H9 (cell line): ENCODE results near the gene SLAMF1. TPM values are rescaled to one million over a fixed set of nuclear protein-coding genes. Genes with fewer than 3 reads are reported as not detected.

Source experiments
- DNase-seq: peaks from one replicate; pipeline ENCODE4 v3.0.0-alpha.2; 2017
- H2AFZ ChIP-seq: one replicate; pipeline ENCODE4 v1.6.1; 2013; ENCODE audit warnings: mild to moderate bottlenecking, low read length, control low read depth, moderate library complexity
- H2AK5ac ChIP-seq: 2 replicates; pipeline ENCODE4 v1.6.1; 2013; ENCODE audit warnings: low read length, control low read depth, mixed read lengths; ENCODE audit not compliant: insufficient read length
- H2BK120ac ChIP-seq: one replicate; pipeline ENCODE4 v1.6.1; 2013; ENCODE audit warnings: low read depth, mild to moderate bottlenecking, low read length, control low read depth, inconsistent platforms; ENCODE audit not compliant: poor library complexity, severe bottlenecking
- H2BK12ac ChIP-seq: 2 replicates; pipeline ENCODE4 v1.6.1; 2013; ENCODE audit warnings: low read length, control low read depth, mixed read lengths, low read depth; ENCODE audit not compliant: insufficient read length
- H2BK15ac ChIP-seq: 2 replicates; pipeline ENCODE4 v1.6.1; 2013; ENCODE audit warnings: low read depth, low read length, control low read depth
- H2BK20ac ChIP-seq: one replicate; pipeline ENCODE4 v1.6.1; 2013; ENCODE audit warnings: low read depth, mild to moderate bottlenecking, low read length, control low read depth, inconsistent platforms; ENCODE audit not compliant: poor library complexity, severe bottlenecking
- H2BK5ac ChIP-seq: 2 replicates; pipeline ENCODE4 v1.6.1; 2013; ENCODE audit warnings: low read length, control low read depth, mixed read lengths; ENCODE audit not compliant: insufficient read length
- H3K14ac ChIP-seq: 2 replicates; pipeline ENCODE4 v1.6.1; 2013; ENCODE audit warnings: low read length, control low read depth; ENCODE audit not compliant: insufficient read depth
- H3K18ac ChIP-seq: 2 replicates; pipeline ENCODE4 v1.6.1; 2013; ENCODE audit warnings: low read depth, mild to moderate bottlenecking, mixed read lengths, low read length, control low read depth; ENCODE audit not compliant: insufficient read length
- H3K23ac ChIP-seq: 2 replicates; pipeline ENCODE4 v1.6.1; 2013; ENCODE audit warnings: low read length, control low read depth, mixed read lengths, low read depth; ENCODE audit not compliant: insufficient read length
- H3K23me2 ChIP-seq: 2 replicates; pipeline ENCODE4 v1.6.1; 2013; ENCODE audit warnings: low read depth, mild to moderate bottlenecking, mixed read lengths, low read length, control low read depth; ENCODE audit not compliant: insufficient read length, poor library complexity, severe bottlenecking
- H3K27ac ChIP-seq: 2 replicates; pipeline ENCODE4 v1.5.1; 2013; ENCODE audit warnings: low read length, control low read depth, mixed read lengths, low read depth; ENCODE audit not compliant: insufficient read length
- H3K27me3 ChIP-seq: 2 replicates; pipeline ENCODE4 v1.6.1; 2013; ENCODE audit warnings: low read length, control low read depth, inconsistent platforms; ENCODE audit not compliant: insufficient read depth
- H3K4ac ChIP-seq: 2 replicates; pipeline ENCODE4 v1.6.1; 2013; ENCODE audit warnings: low read depth, mild to moderate bottlenecking, control low read depth, inconsistent platforms, low read length, moderate library complexity
- H3K4me1 ChIP-seq: 2 replicates; pipeline ENCODE4 v1.6.1; 2013; ENCODE audit warnings: low read length, control low read depth, inconsistent platforms; ENCODE audit not compliant: insufficient read depth
- H3K4me2 ChIP-seq: 2 replicates; pipeline ENCODE4 v1.6.1; 2013; ENCODE audit warnings: low read length, control low read depth, mixed read lengths; ENCODE audit not compliant: insufficient read length, insufficient read depth
- H3K56ac ChIP-seq: 2 replicates; pipeline ENCODE4 v1.6.1; 2013; ENCODE audit warnings: low read depth, mild to moderate bottlenecking, mixed read lengths, low read length, control low read depth; ENCODE audit not compliant: insufficient read length
- H3K79me1 ChIP-seq: 2 replicates; pipeline ENCODE4 v1.6.1; 2013; ENCODE audit warnings: low read depth, mild to moderate bottlenecking, moderate library complexity, low read length, control low read depth, inconsistent platforms; ENCODE audit not compliant: insufficient read depth, poor library complexity, severe bottlenecking
- H3K79me2 ChIP-seq: 2 replicates; pipeline ENCODE4 v1.6.1; 2013; ENCODE audit warnings: low read length, control low read depth, inconsistent platforms; ENCODE audit not compliant: insufficient read depth
- H3K9ac ChIP-seq: 2 replicates; pipeline ENCODE4 v1.6.1; 2013; ENCODE audit warnings: low read length, control low read depth, mixed read lengths; ENCODE audit not compliant: insufficient read length; ENCODE audit errors: extremely low read depth
- H3K9me3 ChIP-seq: one replicate; pipeline ENCODE4 v1.6.1; 2013; ENCODE audit warnings: low read depth, low read length, inconsistent platforms; ENCODE audit not compliant: control insufficient read depth
- H3T11ph ChIP-seq: one replicate; pipeline ENCODE4 v1.6.1; 2013; ENCODE audit warnings: mild to moderate bottlenecking, low read length, control low read depth, inconsistent platforms
- H4K20me1 ChIP-seq: one replicate; pipeline ENCODE4 v1.6.1; 2013; ENCODE audit not compliant: control insufficient read depth, insufficient read length, insufficient read depth
- H4K5ac ChIP-seq: 2 replicates; pipeline ENCODE4 v1.6.1; 2013; ENCODE audit warnings: low read depth, mild to moderate bottlenecking, mixed read lengths, low read length, control low read depth; ENCODE audit not compliant: insufficient read length
- H4K8ac ChIP-seq: replicated peaks from 2 replicates; pipeline ENCODE4 v1.6.1; 2013; ENCODE audit warnings: low read length, control low read depth, mixed read lengths, low read depth; ENCODE audit not compliant: insufficient read length
- H4K91ac ChIP-seq: 2 replicates; pipeline ENCODE4 v1.6.1; 2013; ENCODE audit warnings: low read depth, mild to moderate bottlenecking, moderate library complexity, mixed read lengths, low read length, control low read depth; ENCODE audit not compliant: insufficient read length
- H3K27ac Mint-ChIP-seq, 3 experiments: 2 replicates in 2 of 3; 3 replicates in 1 of 3; pipeline ENCODE4 v1.8.0; 2020 to 2021; ENCODE audit warnings: mixed read lengths in 3 of 3, mild to moderate bottlenecking in 1 of 3, moderate library complexity in 1 of 3
- H3K27me3 Mint-ChIP-seq: 2 replicates; pipeline ENCODE4 v1.8.0; 2021; ENCODE audit warnings: low read depth, mild to moderate bottlenecking, moderate library complexity, mixed read lengths
- H3K36me3 Mint-ChIP-seq, 3 experiments: 2 replicates in 2 of 3; 3 replicates in 1 of 3; pipeline ENCODE4 v1.8.0; 2020 to 2021; ENCODE audit warnings: low read depth in 3 of 3, mixed read lengths in 3 of 3; ENCODE audit not compliant: insufficient read depth in 1 of 3
- H3K4me1 Mint-ChIP-seq, 2 experiments: 2 replicates each; pipeline ENCODE4 v1.8.0; 2020; ENCODE audit warnings: mixed read lengths in 2 of 2
- H3K4me3 Mint-ChIP-seq, 2 experiments: 2 replicates in 1 of 2; 3 replicates in 1 of 2; pipeline ENCODE4 v1.8.0; 2020 to 2021; ENCODE audit warnings: mild to moderate bottlenecking in 2 of 2, mixed read lengths in 2 of 2, moderate library complexity in 1 of 2
- H3K9me3 Mint-ChIP-seq, 2 experiments: 2 replicates in 1 of 2; 3 replicates in 1 of 2; pipeline ENCODE4 v1.8.0; 2020; ENCODE audit warnings: mild to moderate bottlenecking in 2 of 2, mixed read lengths in 2 of 2, moderate library complexity in 1 of 2
- CTCF ChIP-seq: fragments of 200-600 bp; sonication (generic); conservative IDR thresholded peaks from 3 replicates; pipeline ENCODE4 v1.8.0; 2021; ENCODE audit warnings: antibody characterized with exemption, mild to moderate bottlenecking
- WGBS: extraction: QIAGEN DNeasy Blood & Tissue Kit; methylation state at CpG from one replicate; pipeline ENCODE4 v1.1.7; 2013; ENCODE audit warnings: missing lambda C conversion rate, low lambda C conversion rate, mixed read lengths; ENCODE audit not compliant: insufficient read length; ENCODE audit errors: extremely low coverage; 5-methylcytosine and 5-hydroxymethylcytosine counted together
- total RNA-seq: library from RNA; stranded (reverse); gene quantifications from 2 replicates; pipeline ENCODE4 v1.2.1, GENCODE V29; 2021

SLAMF1 gene
- total RNA-seq, 1 experiment from 2014 or later, result not detected

- Histone ChIP-seq H2BK20ac (no peak overlapping the region), H3K56ac (no peak overlapping the region), H4K20me1 (no peaks in the 10 kb centered on the region), H3K27me3 (no peaks in the 10 kb centered on the region), H3K27ac (no peak overlapping the region), H3K4ac (no peak overlapping the region), H4K5ac (no peak overlapping the region), H3K18ac (no peak overlapping the region), H3K9ac (no peak overlapping the region), H4K8ac (no peak overlapping the region), H3K4me2 (no peak overlapping the region), H2BK15ac (no peak overlapping the region), H3K9me3 (no peaks in the 10 kb centered on the region), H2BK5ac (no peak overlapping the region), H3K79me1 (no peaks in the 10 kb centered on the region), H4K91ac (no peak overlapping the region), H3K4me1 (no peaks in the 10 kb centered on the region), H3K23ac (no peak overlapping the region), H2AK5ac (no peak overlapping the region), H3T11ph (no peak overlapping the region), H2BK12ac (no peak overlapping the region), H2AFZ (no peak overlapping the region), H3K79me2 (no peaks in the 10 kb centered on the region), H3K14ac (no peak overlapping the region), H3K23me2 (no peaks in the 10 kb centered on the region), H2BK120ac (no peak overlapping the region)
- Mint-ChIP-seq H3K27me3 (peaks cover 2% of the 10 kb centered on the region), H3K27ac (no peak overlapping the region), H3K4me3 (no peak overlapping the region), H3K36me3 (peaks cover 0 to 15% (median 4%) of the 10 kb centered on the region in 3 experiments; a peak in 4 of 7 replicates), H3K4me1 (no peaks in the 10 kb centered on the region), H3K9me3 (peaks cover 9 to 14% of the 10 kb centered on the region in 2 experiments)
- no peak for TF ChIP-seq CTCF
- DNase-seq, result no peak
- WGBS, result no CpG with 5 or more reads among the region's 4 CpGs
Observed at GRCh38 chr1:160558660-160559380, 88.0 kb downstream of the SLAMF1 start.

Other genes with a start within 250 kb of the SLAMF1 start
- gene VANGL2, start 246.5 kb downstream of the SLAMF1 start, total RNA-seq, result 57.7 and 58.5 TPM in 2 replicates
- gene SLAMF6, start 123.8 kb downstream of the SLAMF1 start, total RNA-seq, result not detected in 2 replicates
- gene CD84, start 67.5 kb downstream of the SLAMF1 start, total RNA-seq, result not detected in 2 replicates
- gene CD48, start 64.8 kb upstream of the SLAMF1 start, total RNA-seq, result not detected in 2 replicates
- gene SLAMF7, start 92.2 kb upstream of the SLAMF1 start, total RNA-seq, result not detected in 2 replicates
- gene LY9, start 149.1 kb upstream of the SLAMF1 start, total RNA-seq, result not detected in 2 replicates
- not detected in 2 replicates for gene CD244, start 215.8 kb upstream of the SLAMF1 start, total RNA-seq
- gene ITLN1, start 238.1 kb upstream of the SLAMF1 start, total RNA-seq, result not detected in 2 replicates